Measurements from ENCODE around the gene RAD51B.
A peak's percentile ranks its signal among the peaks of the same experiment; 100 is the strongest.

Gene RAD51B

DNA sequence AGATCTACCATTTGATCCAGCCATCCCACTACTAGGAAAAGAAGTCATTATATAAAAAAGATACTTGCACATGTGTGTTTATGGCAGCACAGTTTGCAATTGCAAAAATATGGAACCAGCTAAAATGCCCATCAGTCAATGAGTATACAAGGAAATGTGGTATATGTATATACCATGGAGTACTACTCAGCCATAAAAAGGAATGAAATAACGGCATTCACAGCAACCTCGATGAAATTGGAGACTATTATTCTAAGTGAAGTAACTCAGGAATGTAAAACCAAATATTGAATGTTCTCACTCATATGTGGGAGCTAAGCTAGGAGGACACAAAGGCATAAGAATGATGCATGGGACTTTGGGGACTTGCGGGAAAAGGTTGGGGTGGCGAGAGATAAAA lies 402.6 kb downstream of the RAD51B start:
- H3K27ac Mint-ChIP-seq: no peak overlapping the region
- H3K36me3 Mint-ChIP-seq (ENCODE audit: low read depth): no peaks in the 10 kb centered on the region
- TF ChIP-seq, protein P1, sequence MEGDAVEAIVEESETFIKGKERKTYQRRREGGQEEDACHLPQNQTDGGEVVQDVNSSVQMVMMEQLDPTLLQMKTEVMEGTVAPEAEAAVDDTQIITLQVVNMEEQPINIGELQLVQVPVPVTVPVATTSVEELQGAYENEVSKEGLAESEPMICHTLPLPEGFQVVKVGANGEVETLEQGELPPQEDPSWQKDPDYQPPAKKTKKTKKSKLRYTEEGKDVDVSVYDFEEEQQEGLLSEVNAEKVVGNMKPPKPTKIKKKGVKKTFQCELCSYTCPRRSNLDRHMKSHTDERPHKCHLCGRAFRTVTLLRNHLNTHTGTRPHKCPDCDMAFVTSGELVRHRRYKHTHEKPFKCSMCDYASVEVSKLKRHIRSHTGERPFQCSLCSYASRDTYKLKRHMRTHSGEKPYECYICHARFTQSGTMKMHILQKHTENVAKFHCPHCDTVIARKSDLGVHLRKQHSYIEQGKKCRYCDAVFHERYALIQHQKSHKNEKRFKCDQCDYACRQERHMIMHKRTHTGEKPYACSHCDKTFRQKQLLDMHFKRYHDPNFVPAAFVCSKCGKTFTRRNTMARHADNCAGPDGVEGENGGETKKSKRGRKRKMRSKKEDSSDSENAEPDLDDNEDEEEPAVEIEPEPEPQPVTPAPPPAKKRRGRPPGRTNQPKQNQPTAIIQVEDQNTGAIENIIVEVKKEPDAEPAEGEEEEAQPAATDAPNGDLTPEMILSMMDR (IDR thresholded peaks at IDR 0.05; ENCODE audit: unreplicated experiment in 3 of 3): no peak
- H3K27me3 Mint-ChIP-seq (ENCODE audit: low read depth): no peaks in the 10 kb centered on the region
- H3K4me1 Mint-ChIP-seq: peaks cover 47% of the 10 kb centered on the region
- H3K9me3 Mint-ChIP-seq: no peaks in the 10 kb centered on the region
- H3K4me3 Mint-ChIP-seq: no peak overlapping the region

DNA sequence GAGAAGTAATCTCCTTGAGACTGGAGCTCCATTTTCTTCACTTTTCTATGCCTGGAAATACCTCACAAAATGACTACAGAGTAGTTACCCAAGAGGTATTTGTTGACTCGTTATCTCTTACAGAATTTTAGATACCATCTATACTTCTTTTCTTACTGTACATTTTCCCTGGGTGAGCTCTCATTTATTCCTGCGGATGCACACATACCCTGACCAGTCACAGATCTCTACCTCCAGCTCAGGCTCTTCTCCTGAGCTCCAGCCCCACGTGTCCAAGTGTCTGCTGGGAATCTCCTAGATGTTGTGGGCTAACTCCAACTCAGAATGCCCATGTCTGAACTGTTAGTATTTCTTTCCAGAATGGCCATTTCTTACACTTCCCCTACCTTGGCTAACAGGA lies 403.1 kb downstream of the RAD51B start:
- no peaks in the 10 kb centered on the region for H3K9me3 Mint-ChIP-seq
- TF ChIP-seq, protein P1 (IDR thresholded peaks at IDR 0.05; ENCODE audit: unreplicated experiment in 3 of 3): no peak
- no peak overlapping the region for H3K4me3 Mint-ChIP-seq
- no peaks in the 10 kb centered on the region for H3K36me3 Mint-ChIP-seq (ENCODE audit: low read depth)
- peak overlapping the region; percentile 14 to 28 (median 19) for H3K27ac Mint-ChIP-seq
- no peaks in the 10 kb centered on the region for H3K27me3 Mint-ChIP-seq (ENCODE audit: low read depth)
- H3K4me1 Mint-ChIP-seq: peaks cover 41% of the 10 kb centered on the region

DNA sequence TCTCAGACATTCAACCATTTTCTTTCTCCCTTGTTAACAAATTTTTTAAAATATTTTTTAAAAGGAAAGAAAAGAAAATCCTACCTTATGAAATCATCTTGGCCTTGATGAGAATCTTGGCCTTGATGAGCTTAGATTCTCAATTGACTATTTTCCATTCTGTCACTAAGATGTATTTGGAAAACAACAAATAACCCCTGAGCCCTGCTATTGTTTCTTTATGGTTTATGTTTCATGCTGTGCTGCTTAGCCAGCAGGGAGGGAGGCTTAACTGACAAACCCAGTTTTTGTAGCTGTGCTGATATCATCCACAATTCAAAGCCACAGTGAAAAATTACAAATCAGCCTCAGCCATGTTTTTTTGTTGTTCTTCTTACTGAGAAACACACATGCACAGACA lies 404.1 kb downstream of the RAD51B start:
- H3K4me1 Mint-ChIP-seq: peaks cover 34% of the 10 kb centered on the region

DNA sequence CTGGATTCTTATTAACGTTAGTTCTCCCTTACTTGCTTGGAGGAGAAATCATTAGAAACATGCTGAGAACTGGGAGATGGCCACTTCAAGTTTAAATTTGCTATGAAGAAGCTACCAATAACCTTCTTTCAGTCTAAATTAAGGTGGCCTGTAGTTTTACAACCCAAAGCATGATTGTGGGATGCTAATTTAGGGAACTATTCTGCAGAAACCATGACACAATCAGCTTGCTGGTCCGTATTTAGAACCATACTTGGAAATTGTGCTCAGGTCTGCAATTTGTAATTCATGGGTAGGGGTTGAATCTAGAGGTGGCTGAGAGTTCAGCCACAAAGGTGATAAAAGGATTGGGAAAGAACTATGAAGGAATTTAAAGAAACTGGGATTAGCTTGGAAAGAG lies 405.7 kb downstream of the RAD51B start:
- H3K27me3 Mint-ChIP-seq (ENCODE audit: low read depth): no peaks in the 10 kb centered on the region
- no peak overlapping the region for H3K4me3 Mint-ChIP-seq
- H3K36me3 Mint-ChIP-seq (ENCODE audit: low read depth): no peaks in the 10 kb centered on the region
- TF ChIP-seq, protein P1 (IDR thresholded peaks at IDR 0.05; ENCODE audit: unreplicated experiment in 3 of 3): no peak
- no peaks in the 10 kb centered on the region for H3K9me3 Mint-ChIP-seq
- peak overlapping the region in 2 of 3 experiments; percentile 11 to 72 for H3K27ac Mint-ChIP-seq
- H3K4me1 Mint-ChIP-seq: peaks cover 25% of the 10 kb centered on the region

More for the DNA sequence above, 404.1 kb downstream of the RAD51B start:
- no peak overlapping the region for H3K4me3 Mint-ChIP-seq
- peak overlapping the region; percentile 19 to 83 (median 60) for H3K27ac Mint-ChIP-seq
- H3K27me3 Mint-ChIP-seq (ENCODE audit: low read depth): no peaks in the 10 kb centered on the region
- TF ChIP-seq, protein P1 (IDR thresholded peaks at IDR 0.05; ENCODE audit: unreplicated experiment in 3 of 3): no peak
- H3K9me3 Mint-ChIP-seq: no peaks in the 10 kb centered on the region
- no peaks in the 10 kb centered on the region for H3K36me3 Mint-ChIP-seq (ENCODE audit: low read depth)

DNA sequence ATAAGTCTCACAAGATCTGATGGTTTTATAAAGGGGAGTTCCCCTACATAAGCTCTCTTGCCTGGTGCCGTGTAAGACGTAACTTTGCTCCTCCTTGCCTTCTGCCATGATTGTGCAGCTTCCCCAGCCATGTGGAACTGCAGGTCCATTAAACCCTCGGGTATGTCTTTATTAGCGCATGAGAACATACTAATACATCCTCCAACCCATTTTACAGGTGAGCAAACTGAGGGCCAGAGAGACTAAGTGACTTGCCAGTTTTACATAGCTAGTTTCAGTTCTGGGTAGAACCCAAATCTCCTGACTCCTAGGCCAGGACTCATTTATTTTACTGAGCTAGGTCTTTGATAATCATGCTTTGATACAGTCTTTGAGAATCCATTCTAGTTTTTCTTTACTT lies 406.9 kb downstream of the RAD51B start:
- Mint-ChIP-seq H3K9me3 (no peaks in the 10 kb centered on the region), H3K27ac (peak overlapping the region in 2 of 3 experiments; percentile 22 to 81), H3K4me1 (peaks cover 18% of the 10 kb centered on the region), H3K4me3 (no peak overlapping the region), H3K27me3 (ENCODE audit: low read depth) (no peaks in the 10 kb centered on the region), H3K36me3 (ENCODE audit: low read depth) (no peaks in the 10 kb centered on the region)
- TF ChIP-seq, protein P1 (IDR thresholded peaks at IDR 0.05; ENCODE audit: unreplicated experiment in 3 of 3): no peak

DNA sequence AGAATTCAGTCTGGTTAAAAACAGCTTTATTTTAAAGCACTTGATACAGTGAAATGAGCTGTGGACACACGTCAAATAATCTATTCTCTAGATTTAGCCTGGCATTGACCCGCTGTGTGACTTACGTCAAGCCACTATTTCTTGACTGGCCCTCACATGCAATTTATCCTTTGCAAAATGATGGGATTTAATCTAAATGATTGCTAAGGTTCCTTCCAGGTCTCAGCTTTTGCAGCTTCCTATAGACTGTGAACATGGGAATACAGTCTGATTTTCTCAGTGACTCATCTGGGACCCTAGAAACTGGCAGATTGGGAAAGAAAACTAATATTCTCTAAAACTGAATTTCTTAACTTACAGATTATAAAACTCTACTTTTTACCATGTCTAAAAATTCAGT lies 409.1 kb downstream of the RAD51B start:
- Mint-ChIP-seq H3K27ac (peak overlapping the region in 1 of 3 experiments; percentile 43), H3K9me3 (no peaks in the 10 kb centered on the region), H3K4me3 (no peak overlapping the region), H3K27me3 (ENCODE audit: low read depth) (no peaks in the 10 kb centered on the region), H3K36me3 (ENCODE audit: low read depth) (no peaks in the 10 kb centered on the region), H3K4me1 (peaks cover 16% of the 10 kb centered on the region)
- TF ChIP-seq, protein P1 (IDR thresholded peaks at IDR 0.05; ENCODE audit: unreplicated experiment in 3 of 3): no peak

All from nephron (organoid).